Measurements from ENCODE around the gene MSANTD3.

DNA sequence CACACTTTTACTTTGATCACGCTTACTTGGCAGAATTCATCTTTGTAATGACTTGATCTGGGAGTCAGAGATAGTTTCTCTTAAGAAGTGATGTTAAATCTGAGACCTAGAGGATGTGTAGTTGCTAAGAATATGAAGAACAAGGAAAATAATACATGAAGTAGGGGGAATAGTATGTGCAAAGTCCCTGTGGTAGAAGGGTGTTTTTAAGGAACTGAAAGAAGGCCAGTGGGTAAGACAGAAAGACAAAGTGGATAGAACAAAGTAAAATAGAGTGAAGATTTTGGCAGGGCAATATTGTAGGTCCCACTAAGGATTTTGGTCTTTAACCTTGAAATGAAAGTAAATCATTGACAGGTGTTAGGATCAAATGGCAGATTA, 17.8 kb upstream of the MSANTD3 start:
- TF ChIP-seq, protein P1, sequence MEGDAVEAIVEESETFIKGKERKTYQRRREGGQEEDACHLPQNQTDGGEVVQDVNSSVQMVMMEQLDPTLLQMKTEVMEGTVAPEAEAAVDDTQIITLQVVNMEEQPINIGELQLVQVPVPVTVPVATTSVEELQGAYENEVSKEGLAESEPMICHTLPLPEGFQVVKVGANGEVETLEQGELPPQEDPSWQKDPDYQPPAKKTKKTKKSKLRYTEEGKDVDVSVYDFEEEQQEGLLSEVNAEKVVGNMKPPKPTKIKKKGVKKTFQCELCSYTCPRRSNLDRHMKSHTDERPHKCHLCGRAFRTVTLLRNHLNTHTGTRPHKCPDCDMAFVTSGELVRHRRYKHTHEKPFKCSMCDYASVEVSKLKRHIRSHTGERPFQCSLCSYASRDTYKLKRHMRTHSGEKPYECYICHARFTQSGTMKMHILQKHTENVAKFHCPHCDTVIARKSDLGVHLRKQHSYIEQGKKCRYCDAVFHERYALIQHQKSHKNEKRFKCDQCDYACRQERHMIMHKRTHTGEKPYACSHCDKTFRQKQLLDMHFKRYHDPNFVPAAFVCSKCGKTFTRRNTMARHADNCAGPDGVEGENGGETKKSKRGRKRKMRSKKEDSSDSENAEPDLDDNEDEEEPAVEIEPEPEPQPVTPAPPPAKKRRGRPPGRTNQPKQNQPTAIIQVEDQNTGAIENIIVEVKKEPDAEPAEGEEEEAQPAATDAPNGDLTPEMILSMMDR (conservative IDR thresholded peaks at IDR 0.05; ENCODE audit: low read depth, low read length), result no peak
- no peak for TF ChIP-seq EZH2 (IDR thresholded peaks at IDR 0.05; ENCODE audit: borderline replicate concordance, low read depth, low read length, poor library complexity, severe bottlenecking)

Measured in A673 (cell line).